PC-3 (cell line): Measurements from ENCODE around the gene RSBN1L.

Experiments
- EZH2 ChIP-seq: fragments of 300-600 bp; sonication (generic); IDR thresholded peaks from one replicate; pipeline ENCODE4 v1.6.1; 2017; ENCODE audit warnings: antibody characterized with exemption, mild to moderate bottlenecking, low read length; ENCODE audit not compliant: unreplicated experiment
- EZH2phosphoT487 ChIP-seq: fragments of 300-600 bp; sonication (generic); IDR thresholded peaks from 2 replicates; pipeline ENCODE4 v1.6.1; 2018; ENCODE audit warnings: mild to moderate bottlenecking, antibody characterized with exemption, low read length, borderline replicate concordance
- TF ChIP-seq, protein P1 (sequence below): fragments of 300-600 bp; sonication (generic); conservative IDR thresholded peaks from 2 replicates; pipeline ENCODE4 v1.5.1; 2017; ENCODE audit warnings: antibody characterized with exemption, low read depth, mild to moderate bottlenecking, low read length

DNA sequence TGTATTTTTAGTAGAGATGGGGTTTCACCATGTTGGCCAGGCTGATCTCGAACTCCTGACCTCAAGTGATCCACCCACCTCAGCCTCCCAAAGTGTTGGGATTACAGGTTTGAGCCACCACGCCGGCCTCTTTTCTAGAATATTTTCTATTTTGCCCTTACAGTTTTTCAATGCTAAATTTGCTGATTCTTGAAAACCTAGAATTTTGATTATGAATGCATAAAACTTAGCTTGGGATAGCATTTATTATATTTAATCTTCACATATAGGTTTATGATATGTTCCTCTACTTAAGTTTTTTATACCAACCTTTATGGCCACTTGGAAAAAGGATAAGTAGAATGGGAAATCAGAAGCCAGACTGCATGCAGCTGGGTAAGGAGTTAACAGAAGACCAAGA, 99.8 kb downstream of the RSBN1L start:
- TF ChIP-seq, protein P1, sequence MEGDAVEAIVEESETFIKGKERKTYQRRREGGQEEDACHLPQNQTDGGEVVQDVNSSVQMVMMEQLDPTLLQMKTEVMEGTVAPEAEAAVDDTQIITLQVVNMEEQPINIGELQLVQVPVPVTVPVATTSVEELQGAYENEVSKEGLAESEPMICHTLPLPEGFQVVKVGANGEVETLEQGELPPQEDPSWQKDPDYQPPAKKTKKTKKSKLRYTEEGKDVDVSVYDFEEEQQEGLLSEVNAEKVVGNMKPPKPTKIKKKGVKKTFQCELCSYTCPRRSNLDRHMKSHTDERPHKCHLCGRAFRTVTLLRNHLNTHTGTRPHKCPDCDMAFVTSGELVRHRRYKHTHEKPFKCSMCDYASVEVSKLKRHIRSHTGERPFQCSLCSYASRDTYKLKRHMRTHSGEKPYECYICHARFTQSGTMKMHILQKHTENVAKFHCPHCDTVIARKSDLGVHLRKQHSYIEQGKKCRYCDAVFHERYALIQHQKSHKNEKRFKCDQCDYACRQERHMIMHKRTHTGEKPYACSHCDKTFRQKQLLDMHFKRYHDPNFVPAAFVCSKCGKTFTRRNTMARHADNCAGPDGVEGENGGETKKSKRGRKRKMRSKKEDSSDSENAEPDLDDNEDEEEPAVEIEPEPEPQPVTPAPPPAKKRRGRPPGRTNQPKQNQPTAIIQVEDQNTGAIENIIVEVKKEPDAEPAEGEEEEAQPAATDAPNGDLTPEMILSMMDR, result no peak
- no peak for TF ChIP-seq EZH2
- TF ChIP-seq EZH2phosphoT487, result no peak
